DOHH2 (cell line): ENCODE data around the gene RGMA.

Experiments used
- H3F3A ChIP-seq: fragments of 200-600 bp; sonication (generic), shearing (Covaris generic); 2 replicates; pipeline ENCODE4 v1.6.0; 2016; ENCODE audit warnings: antibody characterized with exemption, mild to moderate bottlenecking; ENCODE audit not compliant: control insufficient read depth, insufficient read depth
- H3K27ac ChIP-seq: fragments of 200-600 bp; sonication (generic); 2 replicates; pipeline ENCODE4 v1.5.1; 2014; ENCODE audit warnings: low read depth, mild to moderate bottlenecking, low read length, moderate library complexity
- H3K27me3 ChIP-seq: fragments of 200-600 bp; sonication (generic); 2 replicates; pipeline ENCODE4 v1.6.1; 2014; ENCODE audit warnings: mild to moderate bottlenecking, low read length, mixed read lengths; ENCODE audit not compliant: control insufficient read depth
- H3K36me3 ChIP-seq: fragments of 200-600 bp; sonication (generic); 2 replicates; pipeline ENCODE4 v1.6.1; 2014; ENCODE audit warnings: mild to moderate bottlenecking, low read length, moderate library complexity, mixed read lengths; ENCODE audit not compliant: control insufficient read depth
- H3K4me1 ChIP-seq: fragments of 200-600 bp; sonication (generic); 2 replicates; pipeline ENCODE4 v1.6.1; 2014; ENCODE audit warnings: mild to moderate bottlenecking, low read length, mixed read lengths; ENCODE audit not compliant: control insufficient read depth
- H3K4me2 ChIP-seq: fragments of 200-600 bp; sonication (generic); 2 replicates; pipeline ENCODE4 v1.6.0; 2014; ENCODE audit warnings: mild to moderate bottlenecking, low read length, moderate library complexity
- H3K4me3 ChIP-seq: fragments of 200-600 bp; sonication (generic); 2 replicates; pipeline ENCODE4 v1.5.1; 2014; ENCODE audit warnings: mild to moderate bottlenecking, low read length, mixed read lengths
- H3K79me2 ChIP-seq: fragments of 200-600 bp; sonication (generic); 2 replicates; pipeline ENCODE4 v1.6.1; 2014; ENCODE audit warnings: mild to moderate bottlenecking, low read length, mixed read lengths; ENCODE audit not compliant: control insufficient read depth
- H3K9me2 ChIP-seq: fragments of 200-600 bp; sonication (generic); replicated peaks from 2 replicates; pipeline ENCODE4 v1.6.1; 2014; ENCODE audit warnings: mild to moderate bottlenecking, low read length, mixed read lengths; ENCODE audit not compliant: control insufficient read depth
- H3K9me3 ChIP-seq: fragments of 200-600 bp; sonication (generic); 2 replicates; pipeline ENCODE4 v1.6.1; 2014; ENCODE audit warnings: antibody characterized with exemption, low read length, mixed read lengths; ENCODE audit not compliant: control insufficient read depth, insufficient read depth
- H4K20me1 ChIP-seq: fragments of 200-600 bp; sonication (generic); 2 replicates; pipeline ENCODE4 v1.6.0; 2014; ENCODE audit warnings: low read depth, mild to moderate bottlenecking, antibody characterized with exemption, low read length, moderate library complexity; ENCODE audit not compliant: control insufficient read depth, insufficient read depth
- EZH2phosphoT487 ChIP-seq: fragments of 200-600 bp; sonication (generic); IDR thresholded peaks from 2 replicates; pipeline ENCODE4 v1.6.1; 2017; ENCODE audit warnings: borderline replicate concordance, mild to moderate bottlenecking, antibody characterized with exemption, low read length, moderate library complexity, mixed read lengths
- TF ChIP-seq, protein P1 (sequence below): fragments of 200-600 bp; sonication (generic); IDR thresholded peaks from one replicate; pipeline ENCODE4 v1.5.1; 2014; ENCODE audit warnings: antibody characterized with exemption, mild to moderate bottlenecking, low read depth, low read length; ENCODE audit not compliant: poor library complexity, severe bottlenecking

RGMA gene

DNA sequence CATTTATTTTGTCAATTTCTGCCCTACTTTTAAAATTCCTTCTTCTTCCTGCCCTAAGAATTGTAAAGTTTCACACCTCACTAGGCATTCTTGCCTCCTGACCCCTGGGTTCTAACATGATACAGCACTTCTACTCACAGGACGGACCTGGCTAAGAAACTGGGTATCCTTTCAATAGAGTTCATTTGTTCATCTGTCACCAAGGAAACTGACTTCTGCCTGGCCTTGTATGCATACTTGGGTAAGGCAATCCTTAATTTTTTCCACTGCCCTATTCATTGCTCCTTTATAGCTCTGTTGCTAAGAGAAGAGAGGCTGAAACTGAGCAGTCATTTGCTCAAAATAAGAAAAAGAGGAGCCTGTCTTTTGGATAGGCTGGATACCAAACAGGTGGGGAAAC, 3.3 kb downstream of the RGMA start:
- Histone ChIP-seq H3K4me2 (no peak overlapping the region), H3K9me2 (no peaks in the 10 kb centered on the region), H3K4me3 (no peak overlapping the region), H4K20me1 (no peaks in the 10 kb centered on the region), H3K36me3 (no peaks in the 10 kb centered on the region), H3K79me2 (no peaks in the 10 kb centered on the region), H3K4me1 (no peaks in the 10 kb centered on the region), H3K27me3 (peaks cover 23% of the 10 kb centered on the region), H3K27ac (no peak overlapping the region), H3K9me3 (no peaks in the 10 kb centered on the region), H3F3A (no peaks in the 10 kb centered on the region)
- TF ChIP-seq, protein P1, sequence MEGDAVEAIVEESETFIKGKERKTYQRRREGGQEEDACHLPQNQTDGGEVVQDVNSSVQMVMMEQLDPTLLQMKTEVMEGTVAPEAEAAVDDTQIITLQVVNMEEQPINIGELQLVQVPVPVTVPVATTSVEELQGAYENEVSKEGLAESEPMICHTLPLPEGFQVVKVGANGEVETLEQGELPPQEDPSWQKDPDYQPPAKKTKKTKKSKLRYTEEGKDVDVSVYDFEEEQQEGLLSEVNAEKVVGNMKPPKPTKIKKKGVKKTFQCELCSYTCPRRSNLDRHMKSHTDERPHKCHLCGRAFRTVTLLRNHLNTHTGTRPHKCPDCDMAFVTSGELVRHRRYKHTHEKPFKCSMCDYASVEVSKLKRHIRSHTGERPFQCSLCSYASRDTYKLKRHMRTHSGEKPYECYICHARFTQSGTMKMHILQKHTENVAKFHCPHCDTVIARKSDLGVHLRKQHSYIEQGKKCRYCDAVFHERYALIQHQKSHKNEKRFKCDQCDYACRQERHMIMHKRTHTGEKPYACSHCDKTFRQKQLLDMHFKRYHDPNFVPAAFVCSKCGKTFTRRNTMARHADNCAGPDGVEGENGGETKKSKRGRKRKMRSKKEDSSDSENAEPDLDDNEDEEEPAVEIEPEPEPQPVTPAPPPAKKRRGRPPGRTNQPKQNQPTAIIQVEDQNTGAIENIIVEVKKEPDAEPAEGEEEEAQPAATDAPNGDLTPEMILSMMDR: no peak
- no peak for TF ChIP-seq EZH2phosphoT487

DNA sequence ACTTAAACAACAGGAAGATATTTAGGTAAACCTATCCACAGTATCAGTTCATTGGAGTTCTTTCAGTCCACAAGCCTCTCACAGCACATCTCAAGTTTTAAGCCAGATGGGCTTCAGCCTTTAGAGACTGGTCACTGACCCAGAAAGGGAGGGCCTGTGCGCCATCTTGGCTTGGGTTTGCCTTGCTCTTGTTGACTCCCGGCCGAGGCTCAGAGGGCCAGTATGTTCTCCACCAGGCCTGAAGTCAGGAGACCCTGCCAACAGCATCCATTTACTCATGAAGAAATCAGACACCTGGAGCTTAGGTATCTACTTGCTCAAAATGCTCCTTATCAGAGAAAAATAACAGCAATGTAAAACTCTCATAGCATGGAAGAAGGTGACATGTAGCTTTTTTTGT, 6.2 kb downstream of the RGMA start:
- Histone ChIP-seq H3K9me3 (no peaks in the 10 kb centered on the region), H3K27ac (no peak overlapping the region), H3K9me2 (no peaks in the 10 kb centered on the region), H3K4me3 (no peak overlapping the region), H3K27me3 (peaks cover 11% of the 10 kb centered on the region), H3K79me2 (no peaks in the 10 kb centered on the region), H3K4me1 (no peaks in the 10 kb centered on the region), H4K20me1 (no peaks in the 10 kb centered on the region), H3K36me3 (no peaks in the 10 kb centered on the region), H3K4me2 (no peak overlapping the region), H3F3A (no peaks in the 10 kb centered on the region)
- TF ChIP-seq EZH2phosphoT487: no peak
- TF ChIP-seq, protein P1: no peak

DNA sequence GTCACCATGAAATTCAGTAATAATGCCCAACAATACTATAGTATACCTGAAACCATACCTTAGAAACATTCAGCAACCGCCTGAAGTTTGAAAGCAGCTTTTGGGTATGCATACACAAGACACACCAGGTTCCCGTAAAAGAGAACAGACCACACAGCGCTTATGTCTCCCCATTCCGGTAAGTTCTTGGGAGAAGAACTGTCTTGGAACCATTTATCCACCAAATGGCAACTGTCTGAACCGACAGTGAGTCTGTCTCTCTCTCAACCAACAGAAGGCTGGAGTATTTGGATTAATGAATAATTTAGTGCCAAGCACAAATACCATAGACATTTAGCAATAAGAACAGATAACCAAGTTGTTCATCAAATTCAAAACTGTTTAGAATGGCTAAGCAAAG, 7.6 kb downstream of the RGMA start:
- H3K4me1 ChIP-seq: no peaks in the 10 kb centered on the region
- H3F3A ChIP-seq: no peaks in the 10 kb centered on the region
- H3K27me3 ChIP-seq: peaks cover 2% of the 10 kb centered on the region; the same call in 1 of the 2 replicates
- no peak overlapping the region for H3K27ac ChIP-seq
- H3K4me2 ChIP-seq: no peak overlapping the region
- TF ChIP-seq, protein P1: no peak
- TF ChIP-seq EZH2phosphoT487: no peak
- no peaks in the 10 kb centered on the region for H3K79me2 ChIP-seq
- H3K9me2 ChIP-seq: no peaks in the 10 kb centered on the region
- no peaks in the 10 kb centered on the region for H4K20me1 ChIP-seq
- H3K4me3 ChIP-seq: no peak overlapping the region
- no peaks in the 10 kb centered on the region for H3K36me3 ChIP-seq
- H3K9me3 ChIP-seq: no peaks in the 10 kb centered on the region

DNA sequence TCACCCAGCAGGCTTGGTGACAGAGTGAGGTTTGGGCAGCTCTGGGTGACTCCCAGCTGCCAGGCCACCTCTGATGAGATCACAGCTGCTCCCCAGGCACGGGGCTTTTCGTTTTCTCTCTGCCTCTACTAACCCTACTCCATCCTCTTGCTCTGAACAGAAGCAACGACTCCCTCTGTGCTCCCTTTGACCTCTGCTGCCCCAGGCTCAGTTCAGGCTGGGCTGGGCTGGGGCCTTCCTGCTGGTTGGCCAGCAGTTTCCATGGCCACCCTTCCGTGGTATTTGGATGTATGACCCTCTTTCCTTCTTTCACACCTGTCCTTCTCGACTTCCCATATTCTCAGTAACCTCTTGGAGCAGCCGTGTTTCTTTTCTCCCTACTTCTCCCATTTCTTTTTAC, 8.6 kb downstream of the RGMA start:
- Histone ChIP-seq H3K79me2 (no peaks in the 10 kb centered on the region), H3K4me3 (no peak overlapping the region), H3K4me1 (no peaks in the 10 kb centered on the region), H3K36me3 (no peaks in the 10 kb centered on the region), H4K20me1 (no peaks in the 10 kb centered on the region), H3K4me2 (no peak overlapping the region), H3K27me3 (no peaks in the 10 kb centered on the region), H3K9me2 (no peaks in the 10 kb centered on the region), H3K27ac (no peak overlapping the region), H3F3A (no peaks in the 10 kb centered on the region), H3K9me3 (no peaks in the 10 kb centered on the region)
- TF ChIP-seq, protein P1: no peak
